ENCODE results near the gene NLRP9.

The NLRP9 gene

GRCh38 chr19:55702131-55702627, 36.0 kb downstream of the NLRP9 start:
- no peak for DNase-seq

- no peak for DNase-seq
These were observed 37.4 kb downstream of the NLRP9 start for GRCh38 chr19:55700813-55701212.

GRCh38 chr19:55699221-55699620, 39.0 kb downstream of the NLRP9 start:
- no peak for DNase-seq

- DNase-seq = no peak
These were observed 39.9 kb downstream of the NLRP9 start for GRCh38 chr19:55698256-55698655.

GRCh38 chr19:55697698-55698097, 40.5 kb downstream of the NLRP9 start:
- no peak for DNase-seq

GRCh38 chr19:55697069-55697440, 41.1 kb downstream of the NLRP9 start:
- DNase-seq = no peak

GRCh38 chr19:55696301-55697068, 41.7 kb downstream of the NLRP9 start:
- no peak for DNase-seq

- peak; percentile 30 for DNase-seq
These were observed 42.5 kb downstream of the NLRP9 start for GRCh38 chr19:55695511-55696290.

- peak; percentile 25 for DNase-seq
These were observed 43.3 kb downstream of the NLRP9 start for GRCh38 chr19:55694656-55695491.

- DNase-seq = peak; percentile 19
These were observed 44.0 kb downstream of the NLRP9 start for GRCh38 chr19:55694241-55694655.

GRCh38 chr19:55693336-55693974, 44.7 kb downstream of the NLRP9 start:
- DNase-seq = no peak

- peak; percentile 22 for DNase-seq
These were observed 45.5 kb downstream of the NLRP9 start for GRCh38 chr19:55692681-55693081.

- peak; percentile 29 for DNase-seq
These were observed 46.4 kb downstream of the NLRP9 start for GRCh38 chr19:55691561-55692481.

GRCh38 chr19:55690769-55691545, 47.2 kb downstream of the NLRP9 start:
- DNase-seq = no peak

GRCh38 chr19:55690109-55690768, 48.0 kb downstream of the NLRP9 start:
- peak; percentile 6 for DNase-seq

- peak; percentile 23 for DNase-seq
These were observed 48.6 kb downstream of the NLRP9 start for GRCh38 chr19:55689411-55690108.

- peak; percentile 74 for DNase-seq
These were observed 49.6 kb downstream of the NLRP9 start for GRCh38 chr19:55688422-55689218.

Data from left hindlimb (tissue), 1 donor.